Liver (tissue), 3 donors: ENCODE results near the gene SELENOS.

ENCODE experiments used
- ATF3 ChIP-seq: IDR thresholded peaks from 2 replicates; pipeline ENCODE4 v1.6.1; 2016; ENCODE audit warnings: antibody characterized with exemption
- CTCF ChIP-seq: fragments of 150-350 bp; IDR thresholded peaks from 2 replicates; pipeline ENCODE4 v1.5.1; 2017; ENCODE audit warnings: improper control_type of control experiment, low read depth, low read length; ENCODE audit not compliant: missing input control
- EGR1 ChIP-seq, 2 donors: IDR thresholded peaks; 2 replicates each; pipeline ENCODE4 v1.6.1; 2016 to 2018; ENCODE audit warnings: antibody characterized with exemption in 2 of 2, low read depth in 2 of 2
- FOXA1 ChIP-seq: IDR thresholded peaks from 2 replicates; pipeline ENCODE4 v1.6.1; 2016; ENCODE audit warnings: antibody characterized with exemption
- GABPA ChIP-seq, 2 donors: IDR thresholded peaks in 1 of 2; conservative IDR thresholded peaks in 1 of 2; 2 replicates each; pipeline ENCODE4 v1.6.1; 2016; ENCODE audit warnings: antibody characterized with exemption in 2 of 2, mild to moderate bottlenecking in 1 of 2, moderate library complexity in 1 of 2
- HNF4A ChIP-seq, 2 donors: conservative IDR thresholded peaks; 2 replicates each; pipeline ENCODE4 v1.6.1; 2016; ENCODE audit warnings: antibody characterized with exemption in 2 of 2, mild to moderate bottlenecking in 2 of 2
- JUND ChIP-seq, 2 donors: IDR thresholded peaks; 2 replicates each; pipeline ENCODE4 v1.6.1; 2016; ENCODE audit warnings: antibody characterized with exemption in 2 of 2
- MAX ChIP-seq: IDR thresholded peaks from 2 replicates; pipeline ENCODE4 v1.6.1; 2016; ENCODE audit warnings: antibody characterized with exemption
- REST ChIP-seq: IDR thresholded peaks from 2 replicates; pipeline ENCODE4 v1.6.1; 2016; ENCODE audit warnings: antibody characterized with exemption, mild to moderate bottlenecking
- RXRA ChIP-seq, 2 donors: IDR thresholded peaks; 2 replicates each; pipeline ENCODE4 v1.6.1; 2017 to 2018; ENCODE audit warnings: antibody characterized with exemption in 2 of 2, mild to moderate bottlenecking in 1 of 2
- TAF1 ChIP-seq: conservative IDR thresholded peaks from 2 replicates; pipeline ENCODE4 v1.6.1; 2016; ENCODE audit warnings: antibody characterized with exemption, mild to moderate bottlenecking
- YY1 ChIP-seq: IDR thresholded peaks from 2 replicates; pipeline ENCODE4 v1.6.1; 2016; ENCODE audit warnings: antibody characterized with exemption, mild to moderate bottlenecking
- donor health status: healthy.
- donor health status: healthy.

- TF ChIP-seq CTCF, result no peak
- TF ChIP-seq HNF4A (conservative IDR thresholded peaks at IDR 0.05), result no peak
- TF ChIP-seq FOXA1, result no peak
- no peak for TF ChIP-seq RXRA (IDR thresholded peaks at IDR 0.05)
- no peak for TF ChIP-seq EGR1 (IDR thresholded peaks at IDR 0.05; ENCODE audit: low read depth in 2 of 2)
- no peak for TF ChIP-seq MAX
- no peak for TF ChIP-seq JUND (IDR thresholded peaks at IDR 0.05)
- no peak for TF ChIP-seq ATF3
- no peak for TF ChIP-seq TAF1
- no peak for TF ChIP-seq REST
- no peak for TF ChIP-seq GABPA (IDR thresholded peaks at IDR 0.05 in 1 of 2, conservative IDR thresholded peaks at IDR 0.05 in 1 of 2)
- TF ChIP-seq YY1, result no peak
These were observed 21.6 kb downstream of the SELENOS start for GRCh38 chr15:101255615-101256241.
